ENCODE data around the gene RFTN2. TPM values are rescaled to one million over a fixed set of nuclear protein-coding genes. Genes with fewer than 3 reads are reported as not detected.

RFTN2 gene
- total and polyA plus RNA-seq, 5 donors from 2014 or later = 0.06 to 0.21 (median 0.14) TPM; not detected in 1

- Histone ChIP-seq H3K36me3 (ENCODE audit: control insufficient read depth, insufficient read depth, low read length) (peaks cover 83% of the 10 kb centered on the region), H3K27ac (ENCODE audit: insufficient read depth, low read length, poor library complexity, severe bottlenecking) (no peak overlapping the region), H3K9me3 (ENCODE audit: control insufficient read depth in 2 of 2, low read length in 2 of 2) (no peaks in the 10 kb centered on the region), H3K4me3 (ENCODE audit: low read depth, low read length) (no peak overlapping the region), H3K4me1 (ENCODE audit: control insufficient read depth, insufficient read depth, low read length, poor library complexity, severe bottlenecking) (peaks cover 2% of the 10 kb centered on the region), H3K27me3 (ENCODE audit: control insufficient read depth, insufficient read depth, low read length) (no peaks in the 10 kb centered on the region)
- peak overlapping the region; percentile 2 to 61 (median 26) for H3K27ac Mint-ChIP-seq
- H3K4me1 Mint-ChIP-seq = peaks cover 23 to 50% (median 34%) of the 10 kb centered on the region in 4 donors
- DNase-seq (no peak), ATAC-seq (ENCODE audit: low read depth in 2 of 2) (no peak)
- H3K27me3 Mint-ChIP-seq = no peaks in the 10 kb centered on the region
- no peak overlapping the region for H3K4me3 Mint-ChIP-seq
- H3K9me3 Mint-ChIP-seq = no peaks in the 10 kb centered on the region
- H3K36me3 Mint-ChIP-seq = peaks cover 47% of the 10 kb centered on the region
Measured at GRCh38 chr2:197539734-197540133, 135.7 kb downstream of the RFTN2 start.

DNA sequence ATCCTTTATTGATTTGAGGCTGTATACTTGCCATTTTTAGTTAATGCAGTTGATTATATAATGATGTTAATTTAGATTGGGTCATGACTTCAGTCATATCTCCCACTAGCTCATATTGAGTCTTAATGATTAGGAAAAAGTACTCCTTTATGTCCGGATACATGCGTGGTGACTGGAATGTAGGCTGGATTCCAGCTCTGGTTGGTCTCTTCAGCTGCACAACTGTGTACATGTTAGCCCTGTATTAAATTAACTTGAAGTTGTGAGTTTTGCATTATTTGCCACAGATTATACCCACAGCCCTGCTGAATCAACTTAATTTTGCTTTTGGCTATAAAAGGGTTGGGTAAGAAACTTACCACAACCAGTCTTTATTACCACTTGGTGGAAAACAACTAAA, 137.0 kb downstream of the RFTN2 start:
- H3K4me1 ChIP-seq (ENCODE audit: control insufficient read depth, insufficient read depth, low read length, poor library complexity, severe bottlenecking) = peaks cover 9% of the 10 kb centered on the region
- Mint-ChIP-seq H3K9me3 (no peaks in the 10 kb centered on the region), H3K4me1 (peaks cover 32 to 63% (median 43%) of the 10 kb centered on the region in 4 donors), H3K27me3 (no peaks in the 10 kb centered on the region), H3K27ac (peak overlapping the region; percentile 26 to 82 (median 48)), H3K4me3 (peak overlapping the region in 1 of 4 donors; percentile 31), H3K36me3 (peaks cover 54% of the 10 kb centered on the region)
- H3K9me3 ChIP-seq (ENCODE audit: control insufficient read depth in 2 of 2, low read length in 2 of 2) = no peaks in the 10 kb centered on the region
- H3K27ac ChIP-seq (ENCODE audit: insufficient read depth, low read length, poor library complexity, severe bottlenecking) = no peak overlapping the region
- H3K4me3 ChIP-seq (ENCODE audit: low read depth, low read length) = peak overlapping the region; percentile 33
- peaks cover 74% of the 10 kb centered on the region for H3K36me3 ChIP-seq (ENCODE audit: control insufficient read depth, insufficient read depth, low read length)
- ATAC-seq (ENCODE audit: low read depth in 2 of 2) (no peak), DNase-seq (no peak)
- H3K27me3 ChIP-seq (ENCODE audit: control insufficient read depth, insufficient read depth, low read length) = no peaks in the 10 kb centered on the region

Other genes starting within 250 kb of the RFTN2 start
- gene SF3B1, start 240.6 kb downstream of the RFTN2 start, total RNA-seq = 662 TPM
- gene SF3B1, start 240.6 kb downstream of the RFTN2 start, polyA plus RNA-seq = 100 to 1,000 TPM; 136 to 197 (median 164) TPM
- gene COQ10B, start 222.0 kb downstream of the RFTN2 start, total RNA-seq = 73.9 TPM
- 10 to 100 TPM; 49.2 to 58.2 (median 53.6) TPM for gene COQ10B, start 222.0 kb downstream of the RFTN2 start, polyA plus RNA-seq
- 183 TPM for gene HSPD1, start 175.7 kb downstream of the RFTN2 start, total RNA-seq
- gene HSPD1, start 175.7 kb downstream of the RFTN2 start, polyA plus RNA-seq = 100 to 1,000 TPM in 1 of 4 donors, 10 to 100 TPM in 3; 81.1 to 108 (median 93.2) TPM
- 90.4 TPM for gene HSPE1, start 175.2 kb downstream of the RFTN2 start, total RNA-seq
- 100 to 1,000 TPM; 110 to 133 (median 121) TPM for gene HSPE1, start 175.2 kb downstream of the RFTN2 start, polyA plus RNA-seq
- gene MOB4, start 159.5 kb downstream of the RFTN2 start, total RNA-seq = 22.7 TPM
- gene MOB4, start 159.5 kb downstream of the RFTN2 start, polyA plus RNA-seq = 10 to 100 TPM; 25.1 to 36.0 (median 30.5) TPM
- gene MARS2, start 29.8 kb upstream of the RFTN2 start, total RNA-seq = 13.6 TPM
- gene MARS2, start 29.8 kb upstream of the RFTN2 start, polyA plus RNA-seq = 10 to 100 TPM; 10.6 to 16.1 (median 12.4) TPM
- not detected for gene BOLL, start 109.7 kb upstream of the RFTN2 start, total RNA-seq
- gene BOLL, start 109.7 kb upstream of the RFTN2 start, polyA plus RNA-seq = under 1 TPM in 1 of 4 donors, not detected in 3; 0.06 TPM
- gene PLCL1, start 129.0 kb upstream of the RFTN2 start, total RNA-seq = 37.8 TPM
- 10 to 100 TPM; 17.3 to 21.3 (median 19.2) TPM for gene PLCL1, start 129.0 kb upstream of the RFTN2 start, polyA plus RNA-seq

Data from CD4-positive, CD25-positive, alpha-beta regulatory T cell (primary cell).